ENCODE results near the gene GET4. TPM values are rescaled to one million over a fixed set of nuclear protein-coding genes. Genes with fewer than 3 reads are reported as not detected.
A peak's percentile ranks its signal among the peaks of the same experiment; 100 is the strongest.

GET4 gene
- total RNA-seq, 4 donors from 2014 or later = 29.8 to 50.2 (median 38.3) TPM

GRCh38 chr7:855686-856369, 20.5 kb upstream of the GET4 start:
- 96% methylated on average over 18 to 25 of the region's 29 CpGs for WGBS, 2 donors
- no peaks in the 10 kb centered on the region for H3K27me3 ChIP-seq
- no peak overlapping the region for H3K4me3 ChIP-seq
- DNase-seq (ENCODE audit: low spot score in 2 of 2) = no peak
- H3K4me1 ChIP-seq = no peaks in the 10 kb centered on the region
- TF ChIP-seq EP300 (IDR thresholded peaks at IDR 0.05) (no peak), CTCF (IDR thresholded peaks at IDR 0.05) (no peak), POLR2A (IDR thresholded peaks at IDR 0.05) (no peak)
- H3K27ac ChIP-seq = no peak overlapping the region
- peaks cover 3 to 100% (median 40%) of the 10 kb centered on the region in 3 donors for H3K36me3 ChIP-seq
- H3K9me3 ChIP-seq = no peaks in the 10 kb centered on the region

- Histone ChIP-seq H3K4me3 (no peak overlapping the region), H3K4me1 (no peaks in the 10 kb centered on the region), H3K9me3 (no peaks in the 10 kb centered on the region), H3K36me3 (peaks cover 4 to 100% (median 44%) of the 10 kb centered on the region in 3 donors), H3K27me3 (no peaks in the 10 kb centered on the region), H3K27ac (no peak overlapping the region)
- no peak for TF ChIP-seq POLR2A (IDR thresholded peaks at IDR 0.05)
- TF ChIP-seq EP300 (IDR thresholded peaks at IDR 0.05) = no peak
- TF ChIP-seq CTCF (IDR thresholded peaks at IDR 0.05) = no peak
- 89 to 91% methylated on average over 23 to 26 of the region's 30 CpGs for WGBS, 2 donors
- no peak for DNase-seq (ENCODE audit: low spot score in 2 of 2)
These were observed 19.8 kb upstream of the GET4 start for GRCh38 chr7:856444-857095.

GRCh38 chr7:857661-858060, 18.7 kb upstream of the GET4 start:
- no peaks in the 10 kb centered on the region for H3K9me3 ChIP-seq
- no peak for DNase-seq (ENCODE audit: low spot score in 2 of 2)
- no peak overlapping the region for H3K27ac ChIP-seq
- TF ChIP-seq CTCF (IDR thresholded peaks at IDR 0.05) (no peak), EP300 (IDR thresholded peaks at IDR 0.05) (no peak), POLR2A (IDR thresholded peaks at IDR 0.05) (no peak)
- H3K4me3 ChIP-seq = no peak overlapping the region
- H3K4me1 ChIP-seq = no peaks in the 10 kb centered on the region
- WGBS, 2 donors = 84 to 87% methylated on average over 9 of the region's 9 CpGs
- no peaks in the 10 kb centered on the region for H3K27me3 ChIP-seq
- H3K36me3 ChIP-seq = peaks cover 4 to 100% (median 53%) of the 10 kb centered on the region in 3 donors

- peaks cover 4 to 100% (median 38%) of the 10 kb centered on the region in 3 donors for H3K36me3 ChIP-seq
- 75 to 82% methylated on average over 16 of the region's 16 CpGs for WGBS, 2 donors
- H3K4me3 ChIP-seq = no peak overlapping the region
- H3K27ac ChIP-seq = peak overlapping the region in 1 of 4 donors; percentile 7
- TF ChIP-seq EP300 (IDR thresholded peaks at IDR 0.05) (no peak), POLR2A (IDR thresholded peaks at IDR 0.05) (no peak), CTCF (IDR thresholded peaks at IDR 0.05) (no peak)
- no peaks in the 10 kb centered on the region for H3K4me1 ChIP-seq
- no peaks in the 10 kb centered on the region for H3K27me3 ChIP-seq
- DNase-seq (ENCODE audit: low spot score in 2 of 2) = no peak
- no peaks in the 10 kb centered on the region for H3K9me3 ChIP-seq
These were observed 16.9 kb upstream of the GET4 start for GRCh38 chr7:859359-860030.

- no peaks in the 10 kb centered on the region for H3K27me3 ChIP-seq
- DNase-seq (ENCODE audit: low spot score in 2 of 2) = no peak
- H3K36me3 ChIP-seq = peaks cover 4 to 100% (median 35%) of the 10 kb centered on the region in 3 donors
- TF ChIP-seq EP300 (IDR thresholded peaks at IDR 0.05) (no peak), POLR2A (IDR thresholded peaks at IDR 0.05) (no peak), CTCF (IDR thresholded peaks at IDR 0.05) (no peak)
- 88 to 95% methylated on average over 21 of the region's 21 CpGs for WGBS, 2 donors
- H3K9me3 ChIP-seq = no peaks in the 10 kb centered on the region
- H3K4me1 ChIP-seq = no peaks in the 10 kb centered on the region
- H3K4me3 ChIP-seq = no peak overlapping the region
- H3K27ac ChIP-seq = no peak overlapping the region
These were observed 16.2 kb upstream of the GET4 start for GRCh38 chr7:860149-860548.
